ENCODE results near the gene AGRP. TPM values are rescaled to one million over a fixed set of nuclear protein-coding genes. Genes with fewer than 3 reads are reported as not detected.

Gene AGRP
- polyA plus RNA-seq, 1 donor (not counting 4 experiments of a cell fraction or from before 2014, with no cell fraction given): not detected

GRCh38 chr16:67462279-67462655, 21.1 kb downstream of the AGRP start:
- Histone ChIP-seq H3K36me3 (ENCODE audit: control insufficient read depth in 2 of 2, extremely low read depth in 1 of 2, insufficient read depth in 2 of 2, low read length in 2 of 2) (peaks cover 15 to 19% of the 10 kb centered on the region in 2 experiments), H3K9ac (ENCODE audit: control insufficient read depth, extremely low read depth, insufficient read depth, low read length) (peak overlapping the region; percentile 28), H3K27ac (ENCODE audit: control insufficient read depth, insufficient read depth, low read length) (no peak overlapping the region), H3K4me1 (ENCODE audit: control insufficient read depth, extremely low read depth, insufficient read depth, low read length) (peaks cover 24% of the 10 kb centered on the region), H3K27me3 (ENCODE audit: control insufficient read depth, extremely low read depth, insufficient read depth, low read length) (no peaks in the 10 kb centered on the region), H3K4me3 (ENCODE audit: control insufficient read depth in 2 of 3, extremely low read depth in 1 of 3, insufficient read depth in 2 of 3, low read depth in 1 of 3, low read length in 3 of 3) (no peak overlapping the region), H3K9me1 (ENCODE audit: control insufficient read depth, extremely low read depth, insufficient read depth, low read length) (peaks cover 13% of the 10 kb centered on the region), H4K20me1 (ENCODE audit: control insufficient read depth, extremely low read depth, insufficient read depth, low read length) (peaks cover 37% of the 10 kb centered on the region), H3K9me3 (ENCODE audit: control insufficient read depth, low read depth, low read length) (no peaks in the 10 kb centered on the region), H3K4me2 (ENCODE audit: control insufficient read depth, extremely low read depth, insufficient read depth, low read depth, low read length) (no peak overlapping the region), H3K79me2 (ENCODE audit: control insufficient read depth, insufficient read depth, low read length) (peaks cover 57% of the 10 kb centered on the region), H2AFZ (ENCODE audit: control insufficient read depth, low read length) (no peak overlapping the region)
- DNase-seq (ENCODE audit: low read depth, low spot score) (no peak), FAIRE-seq (no peak)
- dilution Hi-C loops (cut with MboI; ENCODE audit: extremely low pct_ligation_motif_present, low sequenced_read_pairs): no loop called here
- TF ChIP-seq EZH2 (IDR thresholded peaks at IDR 0.05; ENCODE audit: low read length) (no peak), CTCF (optimal IDR thresholded peaks at IDR 0.05 in 1 of 3, IDR thresholded peaks at IDR 0.05 in 1 of 3, conservative IDR thresholded peaks at IDR 0.05 in 1 of 3; ENCODE audit: extremely low read depth in 1 of 3, insufficient read depth in 2 of 3, low read length in 3 of 3) (no peak)

GRCh38 chr16:67461600-67462278, 21.6 kb downstream of the AGRP start:
- peak overlapping the region; percentile 28 for H3K9ac ChIP-seq (ENCODE audit: control insufficient read depth, extremely low read depth, insufficient read depth, low read length)
- dilution Hi-C loops (cut with MboI; ENCODE audit: extremely low pct_ligation_motif_present, low sequenced_read_pairs): no loop called here
- no peaks in the 10 kb centered on the region for H3K27me3 ChIP-seq (ENCODE audit: control insufficient read depth, extremely low read depth, insufficient read depth, low read length)
- H3K4me1 ChIP-seq (ENCODE audit: control insufficient read depth, extremely low read depth, insufficient read depth, low read length): peaks cover 29% of the 10 kb centered on the region
- H3K4me3 ChIP-seq (ENCODE audit: control insufficient read depth in 2 of 3, extremely low read depth in 1 of 3, insufficient read depth in 2 of 3, low read depth in 1 of 3, low read length in 3 of 3): no peak overlapping the region
- TF ChIP-seq EZH2 (IDR thresholded peaks at IDR 0.05; ENCODE audit: low read length) (no peak), CTCF (optimal IDR thresholded peaks at IDR 0.05 in 1 of 3, IDR thresholded peaks at IDR 0.05 in 1 of 3, conservative IDR thresholded peaks at IDR 0.05 in 1 of 3; ENCODE audit: extremely low read depth in 1 of 3, insufficient read depth in 2 of 3, low read length in 3 of 3) (no peak)
- H3K9me1 ChIP-seq (ENCODE audit: control insufficient read depth, extremely low read depth, insufficient read depth, low read length): peaks cover 13% of the 10 kb centered on the region
- peaks cover 15 to 19% of the 10 kb centered on the region in 2 experiments for H3K36me3 ChIP-seq (ENCODE audit: control insufficient read depth in 2 of 2, extremely low read depth in 1 of 2, insufficient read depth in 2 of 2, low read length in 2 of 2)
- H4K20me1 ChIP-seq (ENCODE audit: control insufficient read depth, extremely low read depth, insufficient read depth, low read length): peaks cover 36% of the 10 kb centered on the region
- H3K4me2 ChIP-seq (ENCODE audit: control insufficient read depth, extremely low read depth, insufficient read depth, low read depth, low read length): no peak overlapping the region
- FAIRE-seq: no peak
- H3K79me2 ChIP-seq (ENCODE audit: control insufficient read depth, insufficient read depth, low read length): peaks cover 54% of the 10 kb centered on the region
- H3K27ac ChIP-seq (ENCODE audit: control insufficient read depth, insufficient read depth, low read length): no peak overlapping the region
- no peak overlapping the region for H2AFZ ChIP-seq (ENCODE audit: control insufficient read depth, low read length)
- DNase-seq (ENCODE audit: low read depth, low spot score): no peak
- no peaks in the 10 kb centered on the region for H3K9me3 ChIP-seq (ENCODE audit: control insufficient read depth, low read depth, low read length)

All from keratinocyte (primary cell).